B cell (primary cell): Measurements from ENCODE around the gene LAMA1. TPM values are rescaled to one million over a fixed set of nuclear protein-coding genes. Genes with fewer than 3 reads are reported as not detected.

Experiments
- ATAC-seq: fragments of 200-7000 bp; cut with Tn5 transposase; one replicate; pipeline ENCODE4 v1.10.0; 2021; ENCODE audit warnings: low read depth, mild to moderate bottlenecking, moderate number of reproducible peaks, moderate library complexity
- CTCF ChIA-PET: fragments of 350-600 bp; sonication (Branson Sonifier 250); formaldehyde crosslinking; loops from one replicate; lab custom pipeline; 2021; ENCODE audit warnings: antibody characterized with exemption, inconsistent platforms; lab: Charles Lee
- POLR2A ChIA-PET: fragments of 350-600 bp; sonication (Branson Sonifier 250); formaldehyde crosslinking; loops from one replicate; lab custom pipeline; 2021; ENCODE audit warnings: antibody characterized with exemption; lab: Charles Lee
- DNase-seq: peaks from one replicate; pipeline ENCODE4 v3.0.0; 2013
- H2AFZ ChIP-seq: 2 replicates; pipeline ENCODE4 v1.6.1; 2012; ENCODE audit warnings: mild to moderate bottlenecking, low read depth, low read length; ENCODE audit not compliant: insufficient read depth, poor library complexity, severe bottlenecking
- H3K27ac ChIP-seq, 2 donors: 1 replicate in 1 of 2; 2 replicates in 1 of 2; pipeline ENCODE4 v1.5.1; 2012 to 2013; ENCODE audit warnings: low read length in 2 of 2, mild to moderate bottlenecking in 2 of 2, moderate library complexity in 1 of 2
- H3K27me3 ChIP-seq, 4 experiments: fragments of 200-600 bp in 1 of 4; sonication (generic) in 1 of 4; replicated peaks in 1 of 4; 1 replicate in 2 of 4; 2 replicates in 2 of 4; pipeline versions ENCODE4 v1.6.1 to v1.7.0; 2013 to 2016; ENCODE audit warnings: low read length in 3 of 4, mild to moderate bottlenecking in 2 of 4, mixed read lengths in 1 of 4, moderate library complexity in 1 of 4; ENCODE audit not compliant: insufficient read depth in 4 of 4, control insufficient read depth in 3 of 4; ENCODE audit errors: control extremely low read depth in 1 of 4
- H3K36me3 ChIP-seq, 2 experiments: replicated peaks in 1 of 2; 1 replicate in 1 of 2; 2 replicates in 1 of 2; pipeline versions ENCODE4 v1.6.1 to v1.7.1; 2013; ENCODE audit warnings: low read length in 1 of 2; ENCODE audit not compliant: insufficient read depth in 2 of 2, control insufficient read depth in 1 of 2; ENCODE audit errors: control extremely low read depth in 1 of 2, extremely low read depth in 1 of 2
- H3K4me1 ChIP-seq, 2 donors: fragments of 200-600 bp in 1 of 2; sonication (generic) in 1 of 2; 1 replicate in 1 of 2; 2 replicates in 1 of 2; pipeline versions ENCODE4 v1.5.1 to v1.6.1; 2013 to 2017; ENCODE audit warnings: low read length in 2 of 2; ENCODE audit not compliant: control insufficient read depth in 2 of 2, insufficient read depth in 2 of 2
- H3K4me2 ChIP-seq: replicated peaks from 2 replicates; pipeline ENCODE3; 2012; ENCODE audit warnings: mild to moderate bottlenecking, low read depth, low read length; ENCODE audit not compliant: poor library complexity, severe bottlenecking
- H3K4me3 ChIP-seq, 5 experiments: fragments of 200-600 bp in 1 of 5; sonication (generic) in 1 of 5; 1 replicate in 3 of 5; 2 replicates in 2 of 5; pipeline versions ENCODE4 v1.5.1 to v1.7.0; 2011 to 2016; ENCODE audit warnings: low read length in 4 of 5, mild to moderate bottlenecking in 4 of 5, low read depth in 2 of 5, control low read depth in 1 of 5, moderate library complexity in 1 of 5; ENCODE audit not compliant: insufficient read depth in 1 of 5; ENCODE audit errors: control extremely low read depth in 1 of 5, extremely low read depth in 1 of 5
- H3K79me2 ChIP-seq: fragments of 200-600 bp; sonication (generic); one replicate; pipeline ENCODE4 v1.6.0; 2016; ENCODE audit warnings: low read length; ENCODE audit not compliant: control insufficient read depth, insufficient read depth
- H3K9ac ChIP-seq: fragments of 200-600 bp; sonication (generic); 2 replicates; pipeline ENCODE4 v1.6.1; 2017; ENCODE audit warnings: mild to moderate bottlenecking, low read length, moderate library complexity
- H3K9me3 ChIP-seq, 3 donors: one replicate each; pipeline versions ENCODE4 v1.6.1 to v1.7.1; 2013; ENCODE audit warnings: low read length in 2 of 3; ENCODE audit not compliant: control insufficient read depth in 2 of 3, insufficient read depth in 1 of 3; ENCODE audit errors: control extremely low read depth in 1 of 3
- H4K20me1 ChIP-seq: 2 replicates; pipeline ENCODE4 v1.6.0; 2012; ENCODE audit warnings: mild to moderate bottlenecking, low read length; ENCODE audit not compliant: insufficient read depth, control insufficient read depth, poor library complexity, severe bottlenecking
- H3K27ac Mint-ChIP-seq: one replicate; pipeline ENCODE4 v1.8.0; 2021; ENCODE audit warnings: mixed read lengths
- H3K27me3 Mint-ChIP-seq: one replicate; pipeline ENCODE4 v1.8.0; 2021; ENCODE audit warnings: mixed read lengths
- H3K4me1 Mint-ChIP-seq: one replicate; pipeline ENCODE4 v1.8.0; 2021; ENCODE audit warnings: mixed read lengths
- H3K4me3 Mint-ChIP-seq: one replicate; pipeline ENCODE4 v1.8.0; 2021; ENCODE audit warnings: mixed read lengths
- H3K9me3 Mint-ChIP-seq: one replicate; pipeline ENCODE4 v1.8.0; 2022; ENCODE audit warnings: mixed read lengths; ENCODE audit not compliant: insufficient read depth
- EZH2 ChIP-seq: IDR thresholded peaks from 2 replicates; pipeline ENCODE4 v1.6.1; 2012; ENCODE audit warnings: borderline replicate concordance, low read depth, mild to moderate bottlenecking, moderate library complexity, low read length; ENCODE audit not compliant: insufficient read depth, poor library complexity, severe bottlenecking
- WGBS: methylation state at CpG from one replicate; pipeline ENCODE4 v1.1.5; 2013; ENCODE audit warnings: missing lambda C conversion rate; ENCODE audit not compliant: insufficient coverage; 5-methylcytosine and 5-hydroxymethylcytosine counted together
- intact Hi-C: fragments of 100-400 bp; cut with micrococcal nuclease; formaldehyde crosslinking; loops from one replicate; pipeline ENCODE4 v1.10.0; 2022
- polyA plus RNA-seq: library from polyadenylated mRNA; depleted of rRNA; stranded (reverse); fragments of >200 nt; gene quantifications from 2 replicates; pipeline ENCODE4 v1.2.3, GENCODE V29; 2012
- total RNA-seq, 2 donors: library from RNA; stranded (reverse); fragments of 120-200 nt in 1 of 2; gene quantifications; 1 replicate in 1 of 2; 2 replicates in 1 of 2; pipeline versions ENCODE4 v1.2.3 to v1.2.4, GENCODE V29; 2013 to 2022
- TF ChIP-seq, protein P1 (sequence below): fragments of 200-600 bp; IDR thresholded peaks from one replicate; pipeline ENCODE4 v1.8.0; 2022; ENCODE audit warnings: antibody characterized with exemption, mild to moderate bottlenecking

Gene LAMA1
- total and polyA plus RNA-seq, 2 donors (not counting 1 experiment from before 2014, with no cell fraction given): not detected

DNA sequence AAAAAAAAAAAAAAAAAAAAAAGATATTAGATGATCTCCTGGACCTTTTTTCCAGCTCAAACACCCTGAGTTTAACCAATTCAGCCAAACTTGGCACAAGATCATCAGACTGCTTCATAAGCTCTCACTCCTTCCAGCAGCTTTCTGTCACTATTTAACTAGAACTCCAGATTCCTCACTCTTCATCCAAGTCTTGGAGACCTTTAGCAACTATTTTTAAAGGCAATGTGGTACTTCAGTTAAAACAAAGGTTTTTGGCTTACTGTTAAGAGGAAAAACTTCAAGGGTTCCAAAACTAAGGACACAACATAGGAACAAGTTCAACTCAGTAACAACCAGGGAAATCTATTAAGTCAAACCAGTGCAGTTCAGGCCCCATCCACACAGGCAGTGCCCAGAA lies 23.2 kb downstream of the LAMA1 start:
- Histone ChIP-seq H3K36me3 (no peaks in the 10 kb centered on the region), H3K4me2 (no peak overlapping the region), H3K79me2 (no peaks in the 10 kb centered on the region), H3K27ac (no peak overlapping the region), H3K9ac (no peak overlapping the region), H3K4me3 (no peak overlapping the region), H3K4me1 (no peaks in the 10 kb centered on the region), H3K27me3 (no peaks in the 10 kb centered on the region), H4K20me1 (no peaks in the 10 kb centered on the region), H3K9me3 (peaks cover 0 to 4% (median 0%) of the 10 kb centered on the region in 3 donors), H2AFZ (no peak overlapping the region)
- ATAC-seq (no peak), DNase-seq (no peak)
- ChIA-PET POLR2A (no interaction called here), CTCF (no interaction called here)
- intact Hi-C loops: no loop called here
- Mint-ChIP-seq H3K27me3 (no peaks in the 10 kb centered on the region), H3K9me3 (no peaks in the 10 kb centered on the region), H3K4me1 (no peaks in the 10 kb centered on the region), H3K4me3 (no peak overlapping the region), H3K27ac (no peak overlapping the region)
- no peak for TF ChIP-seq EZH2
- TF ChIP-seq, protein P1, sequence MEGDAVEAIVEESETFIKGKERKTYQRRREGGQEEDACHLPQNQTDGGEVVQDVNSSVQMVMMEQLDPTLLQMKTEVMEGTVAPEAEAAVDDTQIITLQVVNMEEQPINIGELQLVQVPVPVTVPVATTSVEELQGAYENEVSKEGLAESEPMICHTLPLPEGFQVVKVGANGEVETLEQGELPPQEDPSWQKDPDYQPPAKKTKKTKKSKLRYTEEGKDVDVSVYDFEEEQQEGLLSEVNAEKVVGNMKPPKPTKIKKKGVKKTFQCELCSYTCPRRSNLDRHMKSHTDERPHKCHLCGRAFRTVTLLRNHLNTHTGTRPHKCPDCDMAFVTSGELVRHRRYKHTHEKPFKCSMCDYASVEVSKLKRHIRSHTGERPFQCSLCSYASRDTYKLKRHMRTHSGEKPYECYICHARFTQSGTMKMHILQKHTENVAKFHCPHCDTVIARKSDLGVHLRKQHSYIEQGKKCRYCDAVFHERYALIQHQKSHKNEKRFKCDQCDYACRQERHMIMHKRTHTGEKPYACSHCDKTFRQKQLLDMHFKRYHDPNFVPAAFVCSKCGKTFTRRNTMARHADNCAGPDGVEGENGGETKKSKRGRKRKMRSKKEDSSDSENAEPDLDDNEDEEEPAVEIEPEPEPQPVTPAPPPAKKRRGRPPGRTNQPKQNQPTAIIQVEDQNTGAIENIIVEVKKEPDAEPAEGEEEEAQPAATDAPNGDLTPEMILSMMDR: no peak

DNA sequence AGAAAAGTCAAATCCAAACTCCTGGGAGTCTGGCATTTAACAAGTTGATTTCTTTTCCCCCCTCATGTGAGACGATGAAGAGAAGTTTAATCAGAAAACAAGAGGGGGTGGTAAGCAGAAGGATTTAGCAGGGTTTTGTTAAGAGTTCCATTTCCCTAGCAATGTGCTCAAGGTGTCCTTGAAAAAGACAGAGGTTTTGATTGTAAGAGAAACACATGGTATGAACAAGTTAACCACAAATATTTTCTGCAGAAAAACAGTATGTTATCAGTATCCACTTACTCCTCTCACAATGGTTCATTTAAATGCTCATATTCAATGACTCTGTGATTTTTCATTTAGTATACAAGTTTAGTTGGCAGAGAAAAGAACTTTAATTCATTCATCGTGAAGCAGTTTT lies 26.8 kb downstream of the LAMA1 start:
- no peak overlapping the region for H2AFZ ChIP-seq

More for the DNA sequence above, 26.8 kb downstream of the LAMA1 start:
- Histone ChIP-seq H3K79me2 (no peaks in the 10 kb centered on the region), H3K4me3 (no peak overlapping the region), H3K4me2 (no peak overlapping the region), H3K9me3 (peaks cover 0 to 9% (median 0%) of the 10 kb centered on the region in 3 donors), H3K4me1 (no peaks in the 10 kb centered on the region), H3K27ac (no peak overlapping the region), H3K9ac (no peak overlapping the region), H3K27me3 (no peaks in the 10 kb centered on the region), H3K36me3 (no peaks in the 10 kb centered on the region), H4K20me1 (no peaks in the 10 kb centered on the region)
- H3K27ac Mint-ChIP-seq: no peak overlapping the region
- intact Hi-C loops: no loop called here
- no peaks in the 10 kb centered on the region for H3K27me3 Mint-ChIP-seq
- no peaks in the 10 kb centered on the region for H3K9me3 Mint-ChIP-seq
- no peaks in the 10 kb centered on the region for H3K4me1 Mint-ChIP-seq
- TF ChIP-seq, protein P1: no peak
- TF ChIP-seq EZH2: no peak
- no peak for DNase-seq
- ChIA-PET CTCF (no interaction called here), POLR2A (no interaction called here)
- H3K4me3 Mint-ChIP-seq: no peak overlapping the region
- no peak for ATAC-seq
- no CpG with 5 or more reads among the region's 2 CpGs for WGBS
